DOHH2 (cell line): ENCODE measurements around the gene ATE1.

Experiments
- CTCF ChIP-seq: fragments of 200-600 bp; sonication (generic); IDR thresholded peaks from one replicate; pipeline ENCODE4 v1.5.1; 2014; ENCODE audit warnings: antibody characterized with exemption, mild to moderate bottlenecking, low read depth, low read length; ENCODE audit not compliant: poor library complexity, severe bottlenecking
- EZH2phosphoT487 ChIP-seq: fragments of 200-600 bp; sonication (generic); IDR thresholded peaks from 2 replicates; pipeline ENCODE4 v1.6.1; 2017; ENCODE audit warnings: borderline replicate concordance, mild to moderate bottlenecking, antibody characterized with exemption, low read length, moderate library complexity, mixed read lengths

- TF ChIP-seq CTCF (no peak), EZH2phosphoT487 (no peak)
Measured at GRCh38 chr10:121819049-121819448, 108.8 kb downstream of the ATE1 start.
